SK-N-SH treated with all-trans-retinoic acid at 6 μM for 48 hours (cell line): Measurements from ENCODE around the gene FOXF1.
A peak's percentile ranks its signal among the peaks of the same experiment; 100 is the strongest.

ENCODE experiments used
- ATAC-seq: fragments of 200-7000 bp; cut with Tn5 transposase; 3 replicates; pipeline ENCODE4 v1.9.1; 2020; ENCODE audit warnings: mild to moderate bottlenecking, moderate library complexity
- ARNTL ChIP-seq: fragments of 450-650 bp; formaldehyde crosslinking; IDR thresholded peaks from 2 replicates; pipeline ENCODE4 v1.5.0; 2020; ENCODE audit warnings: low read depth, mild to moderate bottlenecking, moderate library complexity, borderline replicate concordance
- BACH2 ChIP-seq: fragments of 250-450 bp; sonication (Bioruptor Pico); IDR thresholded peaks from 2 replicates; pipeline ENCODE4 v1.9.0; 2021; ENCODE audit warnings: mild to moderate bottlenecking, borderline replicate concordance
- CSDC2 ChIP-seq: fragments of 250-450 bp; sonication (Bioruptor Pico); IDR thresholded peaks from 2 replicates; pipeline ENCODE4 v1.5.0; 2020; ENCODE audit warnings: mild to moderate bottlenecking, moderate library complexity
- ESRRG ChIP-seq: fragments of 250-450 bp; sonication (Bioruptor Pico); IDR thresholded peaks from 2 replicates; pipeline ENCODE4 v1.6.1; 2021; ENCODE audit warnings: mild to moderate bottlenecking
- GLIS3 ChIP-seq: fragments of 250-450 bp; sonication (Bioruptor Pico); IDR thresholded peaks from 2 replicates; pipeline ENCODE4 v1.5.0; 2020; ENCODE audit warnings: mild to moderate bottlenecking, moderate library complexity
- ISL1 ChIP-seq: fragments of 250-450 bp; sonication (Bioruptor Pico); IDR thresholded peaks from 2 replicates; pipeline ENCODE4 v2.1.2; 2022; ENCODE audit warnings: mild to moderate bottlenecking, moderate library complexity
- OSR1 ChIP-seq: fragments of 250-450 bp; sonication (Bioruptor Pico); IDR thresholded peaks from 2 replicates; pipeline ENCODE4 v1.8.0; 2022; ENCODE audit warnings: moderate library complexity, mild to moderate bottlenecking, inconsistent platforms
- PPARA ChIP-seq: fragments of 250-450 bp; sonication (Bioruptor Pico); IDR thresholded peaks from 2 replicates; pipeline ENCODE4 v1.5.0; 2020; ENCODE audit warnings: mild to moderate bottlenecking, borderline replicate concordance
- RARB ChIP-seq: fragments of 250-450 bp; sonication (Bioruptor Pico); IDR thresholded peaks from 2 replicates; pipeline ENCODE4 v1.8.0; 2021; ENCODE audit warnings: mild to moderate bottlenecking, moderate library complexity
- SNAI2 ChIP-seq: fragments of 250-450 bp; sonication (Bioruptor Pico); IDR thresholded peaks from 2 replicates; pipeline ENCODE4 v1.5.0; 2020; ENCODE audit warnings: mild to moderate bottlenecking, moderate library complexity
- TCF4 ChIP-seq: fragments of 250-450 bp; sonication (Bioruptor Pico); IDR thresholded peaks from 2 replicates; pipeline ENCODE4 v1.8.0; 2021; ENCODE audit warnings: mild to moderate bottlenecking, moderate library complexity, borderline replicate concordance
- TOX ChIP-seq: fragments of 250-450 bp; sonication (Bioruptor Pico); IDR thresholded peaks from 2 replicates; pipeline ENCODE4 v1.8.0; 2021; ENCODE audit warnings: mild to moderate bottlenecking, moderate library complexity, borderline replicate concordance
- ZC3H10 ChIP-seq: fragments of 250-450 bp; sonication (Bioruptor Pico); IDR thresholded peaks from 2 replicates; pipeline ENCODE4 v1.5.1; 2021; ENCODE audit warnings: mild to moderate bottlenecking, moderate library complexity
- ZFP30 ChIP-seq: fragments of 450-650 bp; formaldehyde crosslinking; IDR thresholded peaks from 2 replicates; pipeline ENCODE4 v1.5.0; 2022; ENCODE audit warnings: mild to moderate bottlenecking, moderate library complexity
- ZNF565 ChIP-seq: fragments of 450-650 bp; formaldehyde crosslinking; conservative IDR thresholded peaks from 2 replicates; pipeline ENCODE4 v1.5.0; 2020; ENCODE audit warnings: low read depth, mild to moderate bottlenecking, moderate library complexity
- ZNF8 ChIP-seq: fragments of 450-650 bp; formaldehyde crosslinking; IDR thresholded peaks from 2 replicates; pipeline ENCODE4 v1.5.0; 2020; ENCODE audit warnings: mild to moderate bottlenecking, moderate library complexity
- TF ChIP-seq, protein P1 (sequence below): fragments of 250-450 bp; sonication (Bioruptor Pico); IDR thresholded peaks from 2 replicates; pipeline ENCODE4 v1.5.1; 2020; ENCODE audit warnings: low read depth, mild to moderate bottlenecking, moderate library complexity
- TF ChIP-seq, protein P2 (sequence below): fragments of 250-450 bp; sonication (Bioruptor Pico); IDR thresholded peaks from 2 replicates; pipeline ENCODE4 v1.8.0; 2020; ENCODE audit warnings: mild to moderate bottlenecking, moderate library complexity, borderline replicate concordance
- TF ChIP-seq, protein P3 (sequence below): fragments of 250-450 bp; sonication (Bioruptor Pico); IDR thresholded peaks from 2 replicates; pipeline ENCODE4 v1.8.0; 2021; ENCODE audit warnings: low read depth, mild to moderate bottlenecking, moderate library complexity, borderline replicate concordance
- TF ChIP-seq, protein P4 (sequence below): fragments of 250-450 bp; sonication (Bioruptor Pico); IDR thresholded peaks from 2 replicates; pipeline ENCODE4 v1.5.1; 2021; ENCODE audit warnings: mild to moderate bottlenecking, moderate library complexity

FOXF1 gene

DNA sequence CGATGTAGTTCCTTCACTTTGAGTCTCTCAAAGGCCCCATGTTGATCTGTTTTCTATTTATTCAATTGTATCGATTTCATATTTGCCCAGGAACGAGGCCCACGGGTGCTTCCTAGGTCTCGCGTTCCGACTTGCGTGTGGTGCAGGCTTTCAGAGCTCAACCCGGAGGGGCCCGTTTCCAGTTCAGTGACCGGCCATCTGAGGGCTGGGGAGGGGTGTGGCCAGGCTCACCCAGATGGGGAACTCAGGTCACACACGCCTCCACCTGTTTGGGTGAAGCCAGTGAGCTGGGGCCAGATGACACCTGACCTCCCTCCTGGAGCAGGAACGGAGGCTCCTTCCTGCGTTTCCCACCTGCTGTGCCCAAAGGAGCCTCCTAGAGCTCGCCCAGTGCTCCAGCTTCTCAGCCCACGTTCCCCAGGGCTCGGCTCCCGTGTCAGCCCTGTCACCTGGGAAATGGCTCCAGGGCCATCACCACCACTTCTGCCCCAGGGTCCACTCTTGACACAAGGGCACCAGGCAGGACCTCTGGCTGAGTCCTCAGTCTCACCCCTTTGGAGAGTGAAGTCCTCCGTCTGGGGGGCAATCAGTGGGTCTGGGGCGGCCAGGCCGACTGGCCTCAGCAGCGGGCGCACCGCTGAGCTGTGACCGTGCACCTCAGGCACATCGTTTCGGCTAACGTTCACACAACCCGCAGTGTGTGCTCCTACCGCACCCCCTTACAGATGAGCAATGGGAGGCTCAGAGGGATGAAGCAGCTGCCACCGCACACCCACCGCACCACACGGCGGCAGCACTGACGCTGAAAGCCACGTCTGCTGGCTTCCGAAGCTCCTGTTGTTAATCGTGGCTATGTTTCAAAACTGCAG, 18.0 kb downstream of the FOXF1 start:
- ATAC-seq, result no peak
- TF ChIP-seq TCF4 (CRISPR knock-in tag), result no peak
- no peak for TF ChIP-seq SNAI2
- no peak for TF ChIP-seq CSDC2 (CRISPR knock-in tag)
- TF ChIP-seq, protein P1, sequence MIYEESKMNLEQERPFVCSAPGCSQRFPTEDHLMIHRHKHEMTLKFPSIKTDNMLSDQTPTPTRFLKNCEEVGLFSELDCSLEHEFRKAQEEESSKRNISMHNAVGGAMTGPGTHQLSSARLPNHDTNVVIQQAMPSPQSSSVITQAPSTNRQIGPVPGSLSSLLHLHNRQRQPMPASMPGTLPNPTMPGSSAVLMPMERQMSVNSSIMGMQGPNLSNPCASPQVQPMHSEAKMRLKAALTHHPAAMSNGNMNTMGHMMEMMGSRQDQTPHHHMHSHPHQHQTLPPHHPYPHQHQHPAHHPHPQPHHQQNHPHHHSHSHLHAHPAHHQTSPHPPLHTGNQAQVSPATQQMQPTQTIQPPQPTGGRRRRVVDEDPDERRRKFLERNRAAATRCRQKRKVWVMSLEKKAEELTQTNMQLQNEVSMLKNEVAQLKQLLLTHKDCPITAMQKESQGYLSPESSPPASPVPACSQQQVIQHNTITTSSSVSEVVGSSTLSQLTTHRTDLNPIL (CRISPR knock-in tag), result no peak
- TF ChIP-seq BACH2 (CRISPR knock-in tag), result no peak
- TF ChIP-seq, protein P2, sequence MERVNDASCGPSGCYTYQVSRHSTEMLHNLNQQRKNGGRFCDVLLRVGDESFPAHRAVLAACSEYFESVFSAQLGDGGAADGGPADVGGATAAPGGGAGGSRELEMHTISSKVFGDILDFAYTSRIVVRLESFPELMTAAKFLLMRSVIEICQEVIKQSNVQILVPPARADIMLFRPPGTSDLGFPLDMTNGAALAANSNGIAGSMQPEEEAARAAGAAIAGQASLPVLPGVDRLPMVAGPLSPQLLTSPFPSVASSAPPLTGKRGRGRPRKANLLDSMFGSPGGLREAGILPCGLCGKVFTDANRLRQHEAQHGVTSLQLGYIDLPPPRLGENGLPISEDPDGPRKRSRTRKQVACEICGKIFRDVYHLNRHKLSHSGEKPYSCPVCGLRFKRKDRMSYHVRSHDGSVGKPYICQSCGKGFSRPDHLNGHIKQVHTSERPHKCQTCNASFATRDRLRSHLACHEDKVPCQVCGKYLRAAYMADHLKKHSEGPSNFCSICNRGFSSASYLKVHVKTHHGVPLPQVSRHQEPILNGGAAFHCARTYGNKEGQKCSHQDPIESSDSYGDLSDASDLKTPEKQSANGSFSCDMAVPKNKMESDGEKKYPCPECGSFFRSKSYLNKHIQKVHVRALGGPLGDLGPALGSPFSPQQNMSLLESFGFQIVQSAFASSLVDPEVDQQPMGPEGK (CRISPR knock-in tag), result no peak
- no peak for TF ChIP-seq ISL1 (CRISPR knock-in tag)
- TF ChIP-seq ZNF565 (CRISPR knock-in tag), result no peak
- no peak for TF ChIP-seq OSR1 (CRISPR knock-in tag)
- TF ChIP-seq TOX, result no peak
- no peak for TF ChIP-seq RARB
- TF ChIP-seq GLIS3 (CRISPR knock-in tag), result no peak
- TF ChIP-seq, protein P3, sequence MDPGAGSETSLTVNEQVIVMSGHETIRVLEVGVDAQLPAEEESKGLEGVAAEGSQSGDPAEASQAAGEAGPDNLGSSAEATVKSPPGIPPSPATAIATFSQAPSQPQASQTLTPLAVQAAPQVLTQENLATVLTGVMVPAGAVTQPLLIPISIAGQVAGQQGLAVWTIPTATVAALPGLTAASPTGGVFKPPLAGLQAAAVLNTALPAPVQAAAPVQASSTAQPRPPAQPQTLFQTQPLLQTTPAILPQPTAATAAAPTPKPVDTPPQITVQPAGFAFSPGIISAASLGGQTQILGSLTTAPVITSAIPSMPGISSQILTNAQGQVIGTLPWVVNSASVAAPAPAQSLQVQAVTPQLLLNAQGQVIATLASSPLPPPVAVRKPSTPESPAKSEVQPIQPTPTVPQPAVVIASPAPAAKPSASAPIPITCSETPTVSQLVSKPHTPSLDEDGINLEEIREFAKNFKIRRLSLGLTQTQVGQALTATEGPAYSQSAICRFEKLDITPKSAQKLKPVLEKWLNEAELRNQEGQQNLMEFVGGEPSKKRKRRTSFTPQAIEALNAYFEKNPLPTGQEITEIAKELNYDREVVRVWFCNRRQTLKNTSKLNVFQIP (CRISPR knock-in tag), result no peak
- TF ChIP-seq, protein P4, sequence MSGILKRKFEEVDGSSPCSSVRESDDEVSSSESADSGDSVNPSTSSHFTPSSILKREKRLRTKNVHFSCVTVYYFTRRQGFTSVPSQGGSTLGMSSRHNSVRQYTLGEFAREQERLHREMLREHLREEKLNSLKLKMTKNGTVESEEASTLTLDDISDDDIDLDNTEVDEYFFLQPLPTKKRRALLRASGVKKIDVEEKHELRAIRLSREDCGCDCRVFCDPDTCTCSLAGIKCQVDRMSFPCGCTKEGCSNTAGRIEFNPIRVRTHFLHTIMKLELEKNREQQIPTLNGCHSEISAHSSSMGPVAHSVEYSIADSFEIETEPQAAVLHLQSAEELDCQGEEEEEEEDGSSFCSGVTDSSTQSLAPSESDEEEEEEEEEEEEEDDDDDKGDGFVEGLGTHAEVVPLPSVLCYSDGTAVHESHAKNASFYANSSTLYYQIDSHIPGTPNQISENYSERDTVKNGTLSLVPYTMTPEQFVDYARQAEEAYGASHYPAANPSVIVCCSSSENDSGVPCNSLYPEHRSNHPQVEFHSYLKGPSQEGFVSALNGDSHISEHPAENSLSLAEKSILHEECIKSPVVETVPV (CRISPR knock-in tag), result no peak
- TF ChIP-seq ARNTL, result no peak
- no peak for TF ChIP-seq ZC3H10
- no peak for TF ChIP-seq PPARA (CRISPR knock-in tag)
- TF ChIP-seq ZNF8, result no peak
- no peak for TF ChIP-seq ZFP30 (CRISPR knock-in tag)

DNA sequence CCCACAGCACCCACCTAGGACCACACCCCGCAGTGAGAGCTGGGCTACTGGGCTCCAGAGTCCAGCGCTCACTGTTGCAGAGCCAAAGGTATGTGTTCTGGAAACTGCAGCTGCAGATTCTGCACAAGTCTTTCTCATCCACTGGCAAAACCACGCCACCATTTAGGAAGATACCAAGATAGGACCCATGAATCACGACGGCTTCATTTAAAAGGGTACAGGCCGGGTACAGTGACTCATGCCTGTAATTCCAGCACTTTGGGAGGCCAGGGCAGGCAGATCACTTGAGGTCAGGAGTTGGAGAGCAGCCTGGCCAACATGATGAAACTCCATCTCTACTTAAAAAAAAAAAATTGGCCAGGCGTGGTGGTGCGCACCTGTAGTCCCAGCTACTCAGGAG, 18.8 kb downstream of the FOXF1 start:
- ATAC-seq, result peak; percentile 24; the same call in 1 of the 3 replicates
- no peak for TF ChIP-seq OSR1 (CRISPR knock-in tag)
- TF ChIP-seq ZNF8, result no peak
- TF ChIP-seq TOX, result no peak
- TF ChIP-seq, protein P4 (CRISPR knock-in tag), result no peak
- TF ChIP-seq ZFP30 (CRISPR knock-in tag), result no peak
- TF ChIP-seq ZC3H10, result no peak

DNA sequence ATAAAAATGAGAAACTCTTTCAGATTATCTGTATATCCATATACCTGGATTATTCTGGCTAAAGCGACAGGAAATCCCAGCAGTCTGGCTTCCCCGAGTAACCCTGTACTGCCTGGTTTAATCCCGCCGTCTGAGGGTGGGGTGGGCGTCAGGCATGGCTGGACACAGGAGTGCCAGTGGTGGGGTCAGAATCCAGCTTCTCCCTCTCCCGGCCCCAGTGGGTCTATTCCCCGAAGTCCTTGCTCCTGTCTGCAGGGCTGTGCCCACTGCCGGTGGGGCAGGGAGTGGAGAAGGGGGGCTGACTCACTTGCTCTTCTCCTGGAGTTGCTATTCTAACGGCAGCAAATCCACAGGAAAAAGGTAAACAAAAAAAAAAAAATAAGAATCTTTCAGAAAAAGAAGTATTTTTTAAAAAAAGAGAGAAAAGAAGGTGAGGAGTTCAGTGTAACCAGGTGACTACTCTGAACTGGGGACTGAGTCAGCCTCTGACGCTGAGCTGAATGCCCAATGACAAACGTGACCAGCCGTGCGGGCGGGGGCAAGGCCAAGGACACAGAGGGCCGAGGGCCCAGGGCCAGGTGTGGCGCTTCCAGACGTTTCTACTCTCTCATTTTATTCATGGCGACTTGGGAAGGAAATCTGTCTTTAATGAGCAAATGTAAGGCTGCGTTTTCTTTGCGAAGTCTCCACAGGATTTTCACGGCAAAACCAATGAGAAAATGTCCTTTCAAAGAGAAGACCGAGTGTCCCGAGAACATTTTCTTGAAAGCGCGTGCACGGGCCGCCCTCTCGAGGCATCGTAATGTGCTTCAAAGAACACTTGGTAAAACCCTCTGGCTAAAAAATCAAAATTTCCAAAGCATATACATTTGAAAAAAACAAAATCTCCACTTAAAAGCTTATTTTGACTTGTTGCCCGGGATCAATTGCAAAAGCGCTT, 20.2 kb downstream of the FOXF1 start:
- TF ChIP-seq ESRRG (CRISPR knock-in tag) (no peak), RARB (no peak), PPARA (CRISPR knock-in tag) (no peak)
- TF ChIP-seq, protein P4 (CRISPR knock-in tag), result no peak
- ATAC-seq, result no peak
